GM18502 (cell line): Measurements from ENCODE around the gene KIAA2012.

Experiments
- ATAC-seq: cut with Tn5 transposase; IDR thresholded peaks from one replicate; pipeline ENCODE4 v1.9.1; 2021; ENCODE audit warnings: mild to moderate bottlenecking; ENCODE audit not compliant: unreplicated experiment, poor library complexity

Gene KIAA2012

GRCh38 chr2:202040079-202040844 is 32.8 kb upstream of the KIAA2012 start:
- ATAC-seq = no peak

- no peak for ATAC-seq
Observed at GRCh38 chr2:202042444-202042843, 30.6 kb upstream of the KIAA2012 start.

GRCh38 chr2:202043475-202043874 is 29.6 kb upstream of the KIAA2012 start:
- no peak for ATAC-seq

GRCh38 chr2:202044777-202045176 is 28.3 kb upstream of the KIAA2012 start:
- no peak for ATAC-seq

GRCh38 chr2:202046572-202046971 is 26.5 kb upstream of the KIAA2012 start:
- ATAC-seq = no peak

- ATAC-seq = no peak
Observed at GRCh38 chr2:202049092-202049728, 23.8 kb upstream of the KIAA2012 start.

- ATAC-seq = no peak
Observed at GRCh38 chr2:202049840-202050239, 23.2 kb upstream of the KIAA2012 start.

GRCh38 chr2:202050652-202051051 is 22.4 kb upstream of the KIAA2012 start:
- no peak for ATAC-seq

GRCh38 chr2:202051499-202052161 is 21.4 kb upstream of the KIAA2012 start:
- no peak for ATAC-seq

- ATAC-seq = no peak
Observed at GRCh38 chr2:202052235-202052634, 20.8 kb upstream of the KIAA2012 start.

GRCh38 chr2:202054679-202055078 is 18.4 kb upstream of the KIAA2012 start:
- ATAC-seq = no peak

GRCh38 chr2:202056611-202057010 is 16.4 kb upstream of the KIAA2012 start:
- ATAC-seq = no peak

- ATAC-seq = no peak
Observed at GRCh38 chr2:202060218-202060617, 12.8 kb upstream of the KIAA2012 start.

- ATAC-seq = no peak
Observed at GRCh38 chr2:202061695-202062094, 11.4 kb upstream of the KIAA2012 start.

GRCh38 chr2:202064171-202064880 is 8.7 kb upstream of the KIAA2012 start:
- no peak for ATAC-seq

- ATAC-seq = no peak
Observed at GRCh38 chr2:202064881-202065230, 8.2 kb upstream of the KIAA2012 start.

GRCh38 chr2:202065876-202066275 is 7.2 kb upstream of the KIAA2012 start:
- ATAC-seq = no peak

GRCh38 chr2:202066875-202067274 is 6.2 kb upstream of the KIAA2012 start:
- ATAC-seq = no peak

- no peak for ATAC-seq
Observed at GRCh38 chr2:202067589-202067988, 5.5 kb upstream of the KIAA2012 start.

- no peak for ATAC-seq
Observed at GRCh38 chr2:202069170-202070067, 3.6 kb upstream of the KIAA2012 start.
